K562 (cell line): Measurements from ENCODE around the gene DNAJC12. TPM values are rescaled to one million over a fixed set of nuclear protein-coding genes. Genes with fewer than 3 reads are reported as not detected.

Experiments used
- ATF3 ChIP-seq, 2 experiments: fragments of 450-650 bp in 1 of 2; sonication (generic) in 1 of 2; formaldehyde crosslinking in 1 of 2; IDR thresholded peaks in 1 of 2; conservative IDR thresholded peaks in 1 of 2; 2 replicates each; pipeline versions ENCODE4 v1.6.1 to v1.8.1; 2016 to 2023; ENCODE audit warnings: mild to moderate bottlenecking in 2 of 2, moderate library complexity in 2 of 2, inconsistent platforms in 1 of 2, missing genetic modification reagents in 1 of 2
- CTBP1 ChIP-seq: fragments of 450-650 bp; IDR thresholded peaks from 2 replicates; pipeline ENCODE4 v1.6.1; 2016; ENCODE audit warnings: borderline replicate concordance
- FUS ChIP-seq: fragments of 200-400 bp; formaldehyde crosslinking; optimal IDR thresholded peaks from 2 replicates; pipeline ENCODE3; 2017; ENCODE audit warnings: low read depth, low read length
- HMGXB4 ChIP-seq: sonication (generic); formaldehyde crosslinking; IDR thresholded peaks from 2 replicates; pipeline ENCODE4 v1.8.1; 2023; ENCODE audit warnings: mild to moderate bottlenecking, missing genetic modification reagents
- MAFK ChIP-seq: IDR thresholded peaks from 2 replicates; pipeline ENCODE4 v1.6.1; 2011; ENCODE audit warnings: low read length, improper control_type of control experiment
- MCM5 ChIP-seq: fragments of 450-650 bp; IDR thresholded peaks from 2 replicates; pipeline ENCODE4 v1.6.1; 2016; ENCODE audit warnings: low read depth
- MEIS2 ChIP-seq: fragments of 450-650 bp; IDR thresholded peaks from 2 replicates; pipeline ENCODE4 v1.6.1; 2014; ENCODE audit warnings: mild to moderate bottlenecking; ENCODE audit not compliant: partially characterized antibody
- MNT ChIP-seq, 2 experiments: fragments of 450-650 bp; conservative IDR thresholded peaks; 2 replicates each; pipeline ENCODE4 v1.6.1; 2017; ENCODE audit warnings: mild to moderate bottlenecking in 2 of 2, moderate library complexity in 2 of 2
- PURB ChIP-seq: sonication (generic); formaldehyde crosslinking; IDR thresholded peaks from 2 replicates; pipeline ENCODE4 v1.9.0; 2021; ENCODE audit warnings: low read depth, mild to moderate bottlenecking, missing genetic modification reagents
- RBM17 ChIP-seq: fragments of 200-400 bp; formaldehyde crosslinking; IDR thresholded peaks from 2 replicates; pipeline ENCODE4 v1.6.1; 2017; ENCODE audit warnings: low read depth, mild to moderate bottlenecking, low read length, borderline replicate concordance
- TSC22D4 ChIP-seq: fragments of 450-650 bp; IDR thresholded peaks from 2 replicates; pipeline ENCODE4 v1.6.1; 2016; ENCODE audit warnings: missing genetic modification characterization, missing biosample characterization, control low read depth
- ZFP91 ChIP-seq: sonication (generic); formaldehyde crosslinking; IDR thresholded peaks from 2 replicates; pipeline ENCODE4 v1.8.0; 2022; ENCODE audit warnings: mild to moderate bottlenecking, missing genetic modification reagents
- ZNF324 ChIP-seq: fragments of 250-450 bp; sonication (Bioruptor Pico); IDR thresholded peaks from 2 replicates; pipeline ENCODE4 v1.4.0; 2020; ENCODE audit warnings: mild to moderate bottlenecking
- ZNF518B ChIP-seq: fragments of 250-450 bp; sonication (Bioruptor Pico); IDR thresholded peaks from 2 replicates; pipeline ENCODE4 v1.5.0; 2021; ENCODE audit warnings: mild to moderate bottlenecking, moderate library complexity
- polyA plus RNA-seq, 8 experiments: library from polyadenylated mRNA; depleted of rRNA in 4 of 8; stranded (reverse) in 5 of 8; unstranded in 3 of 8; fragments of >200 nt; fragmentation: Nextera tagmentation in 2 of 8; fragmentation: Illumina TruSeq in 1 of 8; extraction: Ambion mirVana in 2 of 8; extraction: Trizol in 1 of 8; gene quantifications; 2 replicates each; pipeline versions ENCODE4 v1.2.1 to v1.2.3, GENCODE V29; 2011 to 2014; ENCODE audit warnings: inconsistent platforms in 1 of 8, missing spikeins in 1 of 8
- total RNA-seq, 7 experiments: library from RNA; depleted of rRNA in 6 of 7; stranded (reverse); fragments of >200 nt in 6 of 7; fragmentation: Illumina TruSeq in 2 of 7; extraction: Trizol in 2 of 7; gene quantifications; 2 replicates each; pipeline versions ENCODE4 v1.2.1 to v1.2.3, GENCODE V29; 2011 to 2021; ENCODE audit warnings: low replicate concordance in 1 of 7

DNAJC12 gene
- total and polyA plus RNA-seq, 9 of the 15 experiments (the other 6 are each of a cell fraction or from before 2014, with no cell fraction given), result 7.4 to 95.9 (median 68.5) TPM

- TF ChIP-seq RBM17 (no peak), TSC22D4 (tag) (no peak), MNT (conservative IDR thresholded peaks at IDR 0.05) (no peak; a peak in 1 of 4 replicates), PURB (CRISPR knock-in tag) (no peak), ZNF518B (CRISPR knock-in tag) (no peak), MEIS2 (no peak), MAFK (no peak), CTBP1 (peak; percentile 45; the same call in 1 of the 2 replicates), ZFP91 (CRISPR knock-in tag) (no peak), ATF3 (IDR thresholded peaks at IDR 0.05) (peak; percentile 44; the same call in 1 of the 2 replicates), ATF3 (CRISPR knock-in tag; conservative IDR thresholded peaks at IDR 0.05) (no peak), MCM5 (no peak), ZNF324 (CRISPR knock-in tag) (no peak), HMGXB4 (CRISPR knock-in tag) (no peak), FUS (no peak)
Observed at GRCh38 chr10:67794909-67795460, 43.0 kb downstream of the DNAJC12 start (continued).
